C4-2B (cell line): ENCODE data around the gene MSRB3.

Source experiments
- CTCF ChIP-seq: fragments of 450-650 bp; conservative IDR thresholded peaks from 2 replicates; pipeline ENCODE4 v1.5.1; 2017; ENCODE audit warnings: mild to moderate bottlenecking
- ZFX ChIP-seq: fragments of 450-650 bp; IDR thresholded peaks from 2 replicates; pipeline ENCODE4 v1.6.1; 2017

GRCh38 chr12:65325183-65325582, 46.7 kb downstream of the MSRB3 start:
- TF ChIP-seq CTCF: no peak
- TF ChIP-seq ZFX: no peak
